Sigmoid colon (tissue), 7 donors: ENCODE data around the gene DMTF1. TPM values are rescaled to one million over a fixed set of nuclear protein-coding genes. Genes with fewer than 3 reads are reported as not detected.

Experiments
- DNase-seq: peaks from one replicate; pipeline ENCODE4 v3.0.0-alpha.2; 2019
- H3K27ac ChIP-seq, 4 donors: fragments of 200-600 bp; sonication (generic); one replicate each; pipeline ENCODE4 v1.5.1; 2016 to 2019; ENCODE audit warnings: mild to moderate bottlenecking in 1 of 4
- H3K27me3 ChIP-seq, 3 donors: fragments of 200-600 bp; sonication (generic); one replicate each; pipeline ENCODE4 v1.5.1; 2019; ENCODE audit warnings: mild to moderate bottlenecking in 1 of 3
- H3K36me3 ChIP-seq, 4 donors: fragments of 200-600 bp; sonication (generic); one replicate each; pipeline ENCODE4 v1.5.1; 2016 to 2019
- H3K4me1 ChIP-seq, 4 donors: fragments of 200-600 bp; sonication (generic); one replicate each; pipeline ENCODE4 v1.5.1; 2017 to 2019
- H3K4me3 ChIP-seq, 4 donors: fragments of 200-600 bp; sonication (generic); one replicate each; pipeline ENCODE4 v1.5.1; 2017 to 2019; ENCODE audit warnings: mild to moderate bottlenecking in 2 of 4, moderate library complexity in 1 of 4
- H3K9me3 ChIP-seq, 4 donors: fragments of 200-600 bp in 3 of 4; sonication (generic) in 3 of 4; one replicate each; pipeline versions ENCODE4 v1.5.1 to v1.6.1; 2013 to 2019
- CTCF ChIP-seq, 4 experiments: fragments of 450-650 bp in 3 of 4; fragments of 200-600 bp in 1 of 4; IDR thresholded peaks; one replicate each; pipeline ENCODE4 v1.5.1; 2016 to 2019; ENCODE audit warnings: antibody characterized with exemption in 4 of 4, mild to moderate bottlenecking in 3 of 4, moderate library complexity in 2 of 4
- EP300 ChIP-seq, 4 donors: sonication (generic); formaldehyde crosslinking; IDR thresholded peaks; one replicate each; pipeline ENCODE4 v1.6.1; 2017; ENCODE audit warnings: antibody characterized with exemption in 4 of 4
- POLR2A ChIP-seq, 2 donors: fragments of 450-650 bp; IDR thresholded peaks; one replicate each; pipeline ENCODE4 v1.6.1; 2016; ENCODE audit warnings: antibody characterized with exemption in 2 of 2, mild to moderate bottlenecking in 2 of 2, moderate library complexity in 2 of 2
- POLR2AphosphoS5 ChIP-seq, 4 donors: sonication (generic); formaldehyde crosslinking; IDR thresholded peaks; one replicate each; pipeline ENCODE4 v1.6.1; 2017; ENCODE audit warnings: antibody characterized with exemption in 4 of 4
- WGBS, 2 donors: extraction: QIAGEN DNeasy Blood & Tissue Kit; methylation state at CpG; one replicate each; pipeline ENCODE4 v1.1.7; 2013; 5-methylcytosine and 5-hydroxymethylcytosine counted together
- intact Hi-C: fragments of 100-400 bp; cut with DNase I; formaldehyde crosslinking; loops from one replicate; pipeline ENCODE4 v1.15.1; 2023
- polyA plus RNA-seq, 3 donors: library from polyadenylated mRNA; stranded (reverse); fragments of 200-250 nt; gene quantifications; one replicate each; pipeline ENCODE4 v1.2.3, GENCODE V29; 2013
- total RNA-seq, 4 donors: library from RNA; depleted of rRNA; stranded (reverse); fragments of >200 nt; gene quantifications; one replicate each; pipeline ENCODE4 v1.1.0, GENCODE V29; 2016
- donor health status: healthy with polysubstance abuse.
- donor health status: Bipolar disorder and iron deficiency.
- donor health status: healthy.

Gene DMTF1
- total RNA-seq (100 to 1,000 TPM in 1 of 4 donors, 10 to 100 TPM in 3; 69.9 to 134 (median 81.4) TPM), polyA plus RNA-seq (10 to 100 TPM; 10.2 to 26.3 (median 13.2) TPM)

GRCh38 chr7:87152112-87152896 lies at the start of gene DMTF1:
Gene DMTF1, plus strand, starts transcription at chr7:87152453. Its CDS starts 12,489 bp downstream, at chr7:87164942.
- TF ChIP-seq CTCF (IDR thresholded peaks at IDR 0.05) (no peak), POLR2A (IDR thresholded peaks at IDR 0.05) (peak; percentile 76 to 78), EP300 (IDR thresholded peaks at IDR 0.05) (peak in 2 of 4 donors; percentile 6 to 54), POLR2AphosphoS5 (IDR thresholded peaks at IDR 0.05) (peak; percentile 61 to 89 (median 87))
- Histone ChIP-seq H3K4me3 (peak within 1 kb of the TSS; percentile 68 to 85 (median 81)), H3K9me3 (no peaks in the 10 kb centered on the region), H3K27ac (peak within 1 kb of the TSS; percentile 92 to 97 (median 96)), H3K36me3 (no peaks in the 10 kb centered on the region), H3K27me3 (no peaks in the 10 kb centered on the region), H3K4me1 (peaks cover 0 to 47% (median 46%) of the 10 kb centered on the region in 4 donors)
- 0 to 1% methylated on average over 71 of the region's 71 CpGs for WGBS, 2 donors
- peak; percentile 98 for DNase-seq
- intact Hi-C loops: loop anchor here (2.0 to 10.0 kb wide), 4 partner anchors 66 to 725 kb away; partner anchors contain the start of genes CROT, DBF4, ELAPOR2 and SLC25A40

GRCh38 chr7:87105401-87105800 lies 46.9 kb upstream of the DMTF1 start:
- no peaks in the 10 kb centered on the region for H3K36me3 ChIP-seq
- no peak overlapping the region for H3K27ac ChIP-seq
- TF ChIP-seq POLR2A (IDR thresholded peaks at IDR 0.05) (no peak), EP300 (IDR thresholded peaks at IDR 0.05) (no peak), POLR2AphosphoS5 (IDR thresholded peaks at IDR 0.05) (no peak)
- H3K4me3 ChIP-seq: no peak overlapping the region
- no peaks in the 10 kb centered on the region for H3K9me3 ChIP-seq
- no peaks in the 10 kb centered on the region for H3K27me3 ChIP-seq
- no peaks in the 10 kb centered on the region for H3K4me1 ChIP-seq
- intact Hi-C loops: no loop called here
- 66 to 84% methylated on average over 1 of the region's 1 CpG for WGBS, 2 donors
- no peak for DNase-seq

- Histone ChIP-seq H3K27ac (no peak overlapping the region), H3K4me1 (no peaks in the 10 kb centered on the region), H3K9me3 (no peaks in the 10 kb centered on the region), H3K27me3 (no peaks in the 10 kb centered on the region), H3K36me3 (no peaks in the 10 kb centered on the region), H3K4me3 (no peak overlapping the region)
- 75 to 83% methylated on average over 4 of the region's 4 CpGs for WGBS, 2 donors
- DNase-seq: no peak
- no peak for TF ChIP-seq EP300 (IDR thresholded peaks at IDR 0.05)
- no peak for TF ChIP-seq POLR2A (IDR thresholded peaks at IDR 0.05)
- no peak for TF ChIP-seq POLR2AphosphoS5 (IDR thresholded peaks at IDR 0.05)
- no peak for TF ChIP-seq CTCF (IDR thresholded peaks at IDR 0.05)
- intact Hi-C loops: no loop called here
Observed at GRCh38 chr7:87106974-87107612, 45.2 kb upstream of the DMTF1 start.

GRCh38 chr7:87107949-87108776 lies 44.1 kb upstream of the DMTF1 start:
- no peak for DNase-seq
- Histone ChIP-seq H3K27me3 (no peaks in the 10 kb centered on the region), H3K36me3 (no peaks in the 10 kb centered on the region), H3K4me3 (no peak overlapping the region), H3K9me3 (no peaks in the 10 kb centered on the region), H3K4me1 (no peaks in the 10 kb centered on the region), H3K27ac (no peak overlapping the region)
- intact Hi-C loops: no loop called here
- no peak for TF ChIP-seq CTCF (IDR thresholded peaks at IDR 0.05)
- TF ChIP-seq POLR2AphosphoS5 (IDR thresholded peaks at IDR 0.05): no peak
- no peak for TF ChIP-seq POLR2A (IDR thresholded peaks at IDR 0.05)
- TF ChIP-seq EP300 (IDR thresholded peaks at IDR 0.05): no peak
- WGBS, 2 donors: 83 to 93% methylated on average over 6 of the region's 6 CpGs
